NCI-H1694 treated with DMSO at 0.1 percent for 48 hours (cell line): ENCODE data around the gene TRA2A.
"Not testable (repeated sequence)": the region's sequence is repeated elsewhere in the genome, so short reads cannot be mapped to it uniquely, and the experiment has no call there.

Experiments used
- DNase-seq: peaks from one replicate; lab custom pipeline; 2025; lab: John Stamatoyannopoulos, UW

The TRA2A gene

GRCh38 chr7:23494009-23494408 is 37.8 kb downstream of the TRA2A start:
- no peak for DNase-seq

DNA sequence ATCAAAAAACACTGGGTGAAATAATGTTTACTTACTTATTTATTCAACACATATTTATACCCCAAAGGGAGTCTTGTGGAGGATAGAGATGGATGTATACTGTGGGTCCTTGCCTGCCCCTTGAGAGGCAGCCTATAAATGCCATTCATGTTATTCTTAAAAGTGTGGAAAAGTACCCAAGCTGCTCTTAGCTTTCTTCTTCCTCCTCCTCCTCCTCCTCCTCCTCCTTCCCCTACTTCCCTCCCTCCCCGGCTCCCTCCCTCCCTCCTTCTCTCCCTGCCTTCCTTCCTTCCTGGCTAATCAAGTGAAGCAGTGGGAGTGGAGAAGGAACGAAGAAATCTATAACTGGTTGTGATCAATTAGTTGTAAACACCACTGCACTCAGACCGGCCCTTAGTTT is 40.3 kb downstream of the TRA2A start:
- DNase-seq: no peak

GRCh38 chr7:23490357-23491135 is 41.2 kb downstream of the TRA2A start:
- no peak for DNase-seq

GRCh38 chr7:23488714-23489113 is 43.1 kb downstream of the TRA2A start:
- not testable (repeated sequence) for DNase-seq

GRCh38 chr7:23487670-23488069 is 44.1 kb downstream of the TRA2A start:
- DNase-seq: no peak

GRCh38 chr7:23486002-23486773 is 45.6 kb downstream of the TRA2A start:
- DNase-seq: no peak

DNA sequence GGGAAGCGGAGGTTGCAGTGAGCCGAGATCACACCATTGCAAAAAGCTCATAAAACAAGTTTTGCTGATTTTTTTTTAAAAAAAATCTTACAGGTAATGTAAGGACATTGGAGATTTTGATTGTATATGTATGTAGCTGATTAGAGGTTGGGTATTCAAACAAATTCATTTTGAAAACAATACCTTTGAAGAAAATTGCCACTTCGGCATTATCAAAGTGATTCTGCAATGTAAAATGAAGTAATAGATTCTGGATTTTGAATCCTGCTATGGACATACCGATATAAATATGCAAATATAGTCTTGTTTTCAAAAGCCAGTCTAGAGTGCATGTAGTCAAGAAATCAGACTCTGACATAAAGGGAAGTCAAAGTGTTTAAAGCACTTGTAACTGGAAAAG is 49.1 kb downstream of the TRA2A start:
- DNase-seq: no peak

GRCh38 chr7:23477962-23478866 is 53.6 kb downstream of the TRA2A start:
- no peak for DNase-seq

DNA sequence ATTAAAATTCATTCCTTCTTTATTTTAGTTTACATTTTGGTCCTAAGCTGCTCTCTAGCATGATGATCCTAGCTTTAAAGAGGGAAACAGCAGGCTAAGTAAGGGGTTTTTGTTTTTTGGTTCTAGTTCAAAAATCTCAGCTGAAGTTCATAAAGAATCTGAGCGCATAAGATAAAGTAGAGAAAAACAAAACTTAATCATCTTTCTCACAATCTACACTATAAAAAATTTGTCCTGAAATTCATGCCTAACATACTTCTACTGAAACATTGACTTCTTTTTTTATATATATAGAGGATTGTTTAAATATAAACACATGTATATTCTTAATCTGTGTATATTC is 54.7 kb downstream of the TRA2A start:
- no peak for DNase-seq

GRCh38 chr7:23476286-23477156 is 55.3 kb downstream of the TRA2A start:
- DNase-seq: no peak

- peak; percentile 64 for DNase-seq
Observed at GRCh38 chr7:23475576-23475839, 56.3 kb downstream of the TRA2A start.

DNA sequence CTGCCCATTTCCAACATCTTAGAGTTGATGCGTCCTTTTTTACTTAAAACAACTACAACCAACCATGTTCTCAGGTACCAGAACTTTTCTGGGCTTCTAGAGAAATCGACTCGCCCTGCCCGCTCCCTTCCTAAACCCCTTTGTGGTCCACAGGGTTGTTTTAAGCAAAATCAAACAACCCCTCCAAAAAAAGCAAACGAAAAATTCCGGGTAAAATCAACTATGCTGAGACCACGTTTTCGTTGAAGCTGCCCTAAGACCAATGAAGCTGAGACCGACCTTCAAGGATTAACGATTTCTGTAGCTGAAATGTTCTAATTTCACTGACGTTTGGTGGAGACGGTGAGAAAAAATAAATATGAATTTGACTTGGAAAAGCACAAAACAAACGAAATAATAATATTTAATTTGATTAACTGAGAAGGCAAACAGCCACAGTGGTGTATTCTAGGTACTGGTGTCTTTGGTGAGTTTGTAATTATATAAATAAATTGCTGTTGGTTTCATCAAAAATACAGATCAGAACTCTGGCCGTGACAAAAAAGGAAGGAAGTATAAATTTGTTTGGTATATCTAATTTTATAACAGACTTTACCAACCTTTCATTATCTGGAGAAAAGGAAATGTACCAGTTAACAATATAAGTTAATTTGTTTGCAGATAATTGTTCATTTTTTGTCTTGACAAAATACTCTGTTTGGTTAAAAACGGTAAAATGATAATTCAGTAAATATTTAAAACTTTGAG is 56.8 kb downstream of the TRA2A start:
- DNase-seq: peak; percentile 70

DNA sequence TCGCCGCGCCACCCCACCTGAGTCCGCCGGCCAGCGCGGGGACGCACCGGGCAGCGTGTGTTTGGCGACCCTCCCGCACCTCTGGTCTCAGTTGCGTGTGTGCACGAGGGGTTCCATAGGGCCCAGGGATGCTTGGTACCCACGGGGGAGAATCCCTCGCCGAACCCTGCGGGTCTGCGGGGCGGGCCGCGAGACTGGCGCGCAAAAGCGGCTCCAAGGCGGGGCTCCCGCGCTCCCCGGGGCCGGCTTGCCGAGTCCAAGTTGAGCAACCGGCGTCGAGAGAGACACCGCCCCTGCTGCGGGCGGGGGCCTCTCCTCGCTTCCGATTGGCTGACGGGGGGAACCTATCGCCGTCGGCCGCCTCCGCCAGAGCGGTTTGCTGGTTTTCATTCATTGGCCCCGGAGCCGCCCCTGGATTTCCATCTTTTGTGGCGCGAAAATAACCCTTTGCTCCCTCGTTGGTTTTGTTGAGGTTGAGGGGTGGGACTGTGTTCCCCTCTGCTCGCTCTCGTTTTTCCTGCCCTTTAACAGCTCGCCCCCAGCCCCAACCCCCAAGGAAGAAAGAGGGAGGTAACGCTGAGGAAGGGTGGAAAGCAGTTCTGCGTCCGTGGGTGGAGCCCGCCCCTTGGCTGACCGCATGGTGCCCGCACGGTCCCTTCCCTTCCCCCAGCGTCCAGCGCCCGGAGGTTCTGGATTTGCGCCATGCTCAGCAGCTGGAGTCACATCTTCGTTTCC is 57.5 kb downstream of the TRA2A start:
- peak; percentile 96 for DNase-seq

DNA sequence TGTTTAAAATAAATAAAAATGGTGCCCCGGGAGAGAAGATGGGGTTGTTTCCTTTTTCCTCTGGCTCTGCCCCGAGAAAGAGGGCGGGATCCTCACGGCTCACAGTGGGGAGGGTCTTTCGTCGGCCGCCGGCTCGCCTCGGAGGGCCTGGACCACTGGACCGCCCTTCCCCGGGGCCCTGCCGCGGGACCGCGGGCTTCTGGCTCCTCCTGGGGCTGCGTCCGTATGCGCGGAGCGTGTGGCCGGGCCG is 58.0 kb downstream of the TRA2A start:
- DNase-seq: no peak

- peak; percentile 60 for DNase-seq
Observed at GRCh38 chr7:23472956-23473843, 58.6 kb downstream of the TRA2A start.

- no peak for DNase-seq
Observed at GRCh38 chr7:23472556-23472955, 59.2 kb downstream of the TRA2A start.

GRCh38 chr7:23472046-23472445 is 59.7 kb downstream of the TRA2A start:
- DNase-seq: peak; percentile 68

DNA sequence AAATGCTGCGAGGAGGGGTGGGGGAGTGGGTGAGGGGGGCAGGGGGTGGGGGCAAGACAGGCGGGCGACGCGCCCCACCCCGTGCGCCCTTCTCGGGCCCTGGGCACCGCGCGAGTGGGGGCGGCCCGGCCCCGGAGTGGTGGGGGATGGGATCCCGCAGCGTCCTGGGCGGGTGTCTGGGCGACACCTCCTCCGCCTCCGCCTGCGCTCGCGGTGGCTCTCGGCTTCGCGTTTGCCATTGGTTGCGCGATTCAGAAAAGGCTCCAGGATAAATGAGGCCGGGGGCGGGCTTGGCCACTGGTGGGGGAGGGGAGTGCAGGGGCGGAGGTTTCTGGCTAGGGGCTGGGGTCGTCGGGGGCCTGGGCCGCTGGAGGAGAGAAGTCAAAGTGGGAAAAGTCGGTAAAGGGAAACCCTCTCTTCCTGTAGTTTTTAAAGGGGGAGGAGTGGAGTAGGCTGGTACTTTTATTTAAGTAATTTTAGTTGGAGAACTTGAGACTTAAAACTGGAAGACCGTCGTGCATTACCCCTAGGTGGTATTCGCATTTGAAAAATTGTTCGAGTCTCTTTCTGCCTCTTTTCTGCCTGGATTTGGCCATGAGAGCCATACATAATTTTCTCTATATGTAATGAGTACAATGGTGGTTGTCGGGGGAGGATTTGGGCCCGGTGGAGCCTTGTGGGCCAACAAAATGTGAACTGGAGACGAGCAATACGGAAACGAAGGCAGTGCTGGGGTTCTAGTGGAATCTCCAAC is 60.5 kb downstream of the TRA2A start:
- peak; percentile 90 for DNase-seq
